ENCODE data around the gene KRTAP10-7. TPM values are rescaled to one million over a fixed set of nuclear protein-coding genes. Genes with fewer than 3 reads are reported as not detected.
A peak's percentile ranks its signal among the peaks of the same experiment; 100 is the strongest.

KRTAP10-7 gene
- total RNA-seq, 1 donor from 2014 or later, result not detected

GRCh38 chr21:44574457-44575306 lies 25.7 kb upstream of the KRTAP10-7 start:
- Histone ChIP-seq H3K36me3 (no peaks in the 10 kb centered on the region), H3F3A (ENCODE audit: low read depth) (no peaks in the 10 kb centered on the region), H3K4me1 (no peaks in the 10 kb centered on the region), H3K27ac (no peak overlapping the region), H3K4me2 (no peak overlapping the region), H3K27me3 (no peaks in the 10 kb centered on the region), H3K9me3 (ENCODE audit: low read depth) (peaks cover 3% of the 10 kb centered on the region), H3K4me3 (no peak overlapping the region), H3K9ac (no peak overlapping the region), H4K20me1 (ENCODE audit: low read depth) (no peaks in the 10 kb centered on the region), H3K79me2 (ENCODE audit: low read depth) (no peaks in the 10 kb centered on the region), H2AFZ (replicated peaks) (no peak overlapping the region)
- TF ChIP-seq EZH2phosphoT487 (IDR thresholded peaks at IDR 0.05) (no peak), EZH2 (IDR thresholded peaks at IDR 0.05) (no peak), CTCF (IDR thresholded peaks at IDR 0.05) (peak; percentile 4)
- peaks cover 2% of the 10 kb centered on the region for H3K4me1 Mint-ChIP-seq
- DNase-seq (ENCODE audit: low spot score), result no peak
- peaks cover 40% of the 10 kb centered on the region for H3K9me3 Mint-ChIP-seq
- no peak overlapping the region for H3K27ac Mint-ChIP-seq
- no peak overlapping the region for H3K4me3 Mint-ChIP-seq
- H3K27me3 Mint-ChIP-seq (ENCODE audit: insufficient read depth, low read depth), result peaks cover 8% of the 10 kb centered on the region
- H3K36me3 Mint-ChIP-seq, result no peaks in the 10 kb centered on the region

GRCh38 chr21:44575307-44576024 lies 24.9 kb upstream of the KRTAP10-7 start:
- H3K4me1 Mint-ChIP-seq, result peaks cover 2% of the 10 kb centered on the region
- H3K27me3 Mint-ChIP-seq (ENCODE audit: insufficient read depth, low read depth), result peaks cover 8% of the 10 kb centered on the region
- Histone ChIP-seq H2AFZ (replicated peaks) (no peak overlapping the region), H3K9me3 (ENCODE audit: low read depth) (peaks cover 3% of the 10 kb centered on the region), H3K79me2 (ENCODE audit: low read depth) (no peaks in the 10 kb centered on the region), H3F3A (ENCODE audit: low read depth) (no peaks in the 10 kb centered on the region), H3K27ac (no peak overlapping the region), H3K27me3 (no peaks in the 10 kb centered on the region), H3K4me2 (no peak overlapping the region), H3K4me3 (no peak overlapping the region), H3K4me1 (no peaks in the 10 kb centered on the region), H3K36me3 (no peaks in the 10 kb centered on the region), H3K9ac (no peak overlapping the region), H4K20me1 (ENCODE audit: low read depth) (no peaks in the 10 kb centered on the region)
- H3K9me3 Mint-ChIP-seq, result peaks cover 43% of the 10 kb centered on the region
- TF ChIP-seq CTCF (IDR thresholded peaks at IDR 0.05) (no peak), EZH2phosphoT487 (IDR thresholded peaks at IDR 0.05) (no peak), EZH2 (IDR thresholded peaks at IDR 0.05) (no peak)
- DNase-seq (ENCODE audit: low spot score), result no peak
- peak overlapping the region; percentile 1 for H3K27ac Mint-ChIP-seq
- no peaks in the 10 kb centered on the region for H3K36me3 Mint-ChIP-seq
- peak overlapping the region; percentile 55 for H3K4me3 Mint-ChIP-seq

- Histone ChIP-seq H3K9ac (no peak overlapping the region), H3K4me3 (no peak overlapping the region), H3K79me2 (ENCODE audit: low read depth) (no peaks in the 10 kb centered on the region), H3K9me3 (ENCODE audit: low read depth) (peaks cover 3% of the 10 kb centered on the region), H3F3A (ENCODE audit: low read depth) (no peaks in the 10 kb centered on the region), H3K4me1 (no peaks in the 10 kb centered on the region), H3K4me2 (no peak overlapping the region), H4K20me1 (ENCODE audit: low read depth) (no peaks in the 10 kb centered on the region), H3K27me3 (no peaks in the 10 kb centered on the region), H3K27ac (no peak overlapping the region), H2AFZ (replicated peaks) (no peak overlapping the region), H3K36me3 (no peaks in the 10 kb centered on the region)
- Mint-ChIP-seq H3K36me3 (no peaks in the 10 kb centered on the region), H3K27me3 (ENCODE audit: insufficient read depth, low read depth) (peaks cover 8% of the 10 kb centered on the region), H3K27ac (no peak overlapping the region), H3K4me3 (no peak overlapping the region), H3K9me3 (peaks cover 42% of the 10 kb centered on the region), H3K4me1 (peaks cover 2% of the 10 kb centered on the region)
- TF ChIP-seq EZH2phosphoT487 (IDR thresholded peaks at IDR 0.05) (no peak), CTCF (IDR thresholded peaks at IDR 0.05) (no peak), EZH2 (IDR thresholded peaks at IDR 0.05) (no peak)
- DNase-seq (ENCODE audit: low spot score), result no peak
Observed at GRCh38 chr21:44576025-44576420, 24.4 kb upstream of the KRTAP10-7 start.
